H1 (cell line): ENCODE data around the gene METTL6. TPM values are rescaled to one million over a fixed set of nuclear protein-coding genes. Genes with fewer than 3 reads are reported as not detected.

Experiments used
- BACH1 ChIP-seq: IDR thresholded peaks from 2 replicates; pipeline ENCODE4 v1.6.1; 2012; ENCODE audit warnings: low read length, improper control_type of control experiment
- E2F6 ChIP-seq: IDR thresholded peaks from 2 replicates; pipeline ENCODE4 v1.6.1; 2012; ENCODE audit warnings: inconsistent platforms
- JUN ChIP-seq: IDR thresholded peaks from 2 replicates; pipeline ENCODE4 v1.6.1; 2011; ENCODE audit warnings: low read depth, mild to moderate bottlenecking, improper control_type of control experiment, low read length
- JUND ChIP-seq: IDR thresholded peaks from 2 replicates; pipeline ENCODE4 v1.6.1; 2011; ENCODE audit warnings: mild to moderate bottlenecking, improper control_type of control experiment, low read length
- SRF ChIP-seq: IDR thresholded peaks from 2 replicates; pipeline ENCODE4 v1.6.1; 2011; ENCODE audit warnings: mild to moderate bottlenecking, low read depth, low read length, moderate library complexity
- TBP ChIP-seq: IDR thresholded peaks from 2 replicates; pipeline ENCODE4 v1.6.1; 2011; ENCODE audit warnings: low read depth, low read length, improper control_type of control experiment
- polyA plus RNA-seq, 7 experiments: library from polyadenylated mRNA; depleted of rRNA in 3 of 7; stranded (reverse) in 5 of 7; unstranded in 2 of 7; fragments of >200 nt in 5 of 7; fragments of 200-250 nt in 2 of 7; gene quantifications; 1 replicate in 5 of 7; 2 replicates in 1 of 7; 4 replicates in 1 of 7; pipeline versions ENCODE4 v1.2.1 to v1.2.3, GENCODE V29; 2011 to 2013; ENCODE audit warnings: missing spikeins in 2 of 7, mixed read lengths in 2 of 7
- total RNA-seq: library from RNA; stranded (reverse); fragmentation: NEBNext Ultra II Directional; extraction: Animal tissue kit (Norgen Biotek cat#: 25700); gene quantifications from 2 replicates; pipeline ENCODE4 v1.2.1, GENCODE V29; 2021

Gene METTL6
- total and polyA plus RNA-seq, 2 of the 8 experiments (the other 6 are each of a cell fraction or from before 2014, with no cell fraction given) = 18.4 to 20.0 TPM

DNA sequence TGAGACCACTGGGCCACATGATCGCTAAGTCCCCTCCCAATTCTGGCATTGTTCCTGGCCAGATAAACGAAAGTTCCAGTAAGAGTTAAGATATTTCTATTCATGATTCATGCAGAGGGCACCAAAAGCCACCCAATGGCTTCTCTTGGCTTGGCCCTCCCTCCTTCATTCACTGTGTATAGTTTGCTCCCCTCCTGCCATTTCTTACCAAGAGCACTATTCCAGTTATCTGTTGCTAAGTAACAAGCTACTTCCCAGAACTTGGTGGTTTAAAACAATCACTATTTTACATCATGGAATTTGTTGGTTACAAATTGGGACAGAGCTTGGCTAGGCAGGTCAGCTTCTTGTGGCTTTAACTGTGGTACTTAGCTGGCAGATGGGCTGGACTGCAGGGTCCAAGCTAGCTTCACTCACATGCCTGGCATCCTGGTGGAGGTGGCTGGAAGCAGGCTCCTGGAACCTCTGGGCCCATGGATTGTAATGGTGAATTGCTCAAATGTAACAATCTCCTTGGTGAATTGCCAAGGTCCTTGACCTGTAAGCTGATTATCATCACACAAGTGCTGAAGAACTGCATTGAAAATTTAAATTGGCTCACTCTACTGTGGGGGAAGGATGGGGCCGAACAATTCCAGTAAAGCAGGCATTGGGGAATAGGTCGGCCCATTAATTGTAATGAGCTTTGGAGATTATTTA is 16.6 kb upstream of the METTL6 start (continued):
- TF ChIP-seq JUN (no peak), E2F6 (no peak), SRF (no peak), JUND (no peak), BACH1 (no peak), TBP (no peak)
